SK-N-SH treated with all-trans-retinoic acid at 6 μM for 48 hours (cell line): ENCODE results near the gene KLHL17.
"Not testable (repeated sequence)": the region's sequence is repeated elsewhere in the genome, so short reads cannot be mapped to it uniquely, and the experiment has no call there.

Source experiments
- ATAC-seq: fragments of 200-7000 bp; cut with Tn5 transposase; 3 replicates; pipeline ENCODE4 v1.9.1; 2020; ENCODE audit warnings: mild to moderate bottlenecking, moderate library complexity
- BACH2 ChIP-seq: fragments of 250-450 bp; sonication (Bioruptor Pico); IDR thresholded peaks from 2 replicates; pipeline ENCODE4 v1.9.0; 2021; ENCODE audit warnings: mild to moderate bottlenecking, borderline replicate concordance
- CREB5 ChIP-seq: fragments of 250-450 bp; sonication (Bioruptor Pico); IDR thresholded peaks from 2 replicates; pipeline ENCODE4 v1.5.1; 2020; ENCODE audit warnings: low read depth, mild to moderate bottlenecking, moderate library complexity
- CSDC2 ChIP-seq: fragments of 250-450 bp; sonication (Bioruptor Pico); IDR thresholded peaks from 2 replicates; pipeline ENCODE4 v1.5.0; 2020; ENCODE audit warnings: mild to moderate bottlenecking, moderate library complexity
- CSRNP3 ChIP-seq: fragments of 250-450 bp; sonication (Bioruptor Pico); IDR thresholded peaks from 2 replicates; pipeline ENCODE4 v1.5.1; 2021; ENCODE audit warnings: mild to moderate bottlenecking, moderate library complexity
- ESRRG ChIP-seq: fragments of 250-450 bp; sonication (Bioruptor Pico); IDR thresholded peaks from 2 replicates; pipeline ENCODE4 v1.6.1; 2021; ENCODE audit warnings: mild to moderate bottlenecking
- GLIS3 ChIP-seq: fragments of 250-450 bp; sonication (Bioruptor Pico); IDR thresholded peaks from 2 replicates; pipeline ENCODE4 v1.5.0; 2020; ENCODE audit warnings: mild to moderate bottlenecking, moderate library complexity
- ISL1 ChIP-seq: fragments of 250-450 bp; sonication (Bioruptor Pico); IDR thresholded peaks from 2 replicates; pipeline ENCODE4 v2.1.2; 2022; ENCODE audit warnings: mild to moderate bottlenecking, moderate library complexity
- OSR1 ChIP-seq: fragments of 250-450 bp; sonication (Bioruptor Pico); IDR thresholded peaks from 2 replicates; pipeline ENCODE4 v1.8.0; 2022; ENCODE audit warnings: moderate library complexity, mild to moderate bottlenecking, inconsistent platforms
- POU6F1 ChIP-seq: fragments of 250-450 bp; sonication (Bioruptor Pico); IDR thresholded peaks from 2 replicates; pipeline ENCODE4 v1.8.0; 2021; ENCODE audit warnings: low read depth, mild to moderate bottlenecking, moderate library complexity, borderline replicate concordance
- PPARA ChIP-seq: fragments of 250-450 bp; sonication (Bioruptor Pico); IDR thresholded peaks from 2 replicates; pipeline ENCODE4 v1.5.0; 2020; ENCODE audit warnings: mild to moderate bottlenecking, borderline replicate concordance
- RARB ChIP-seq: fragments of 250-450 bp; sonication (Bioruptor Pico); IDR thresholded peaks from 2 replicates; pipeline ENCODE4 v1.8.0; 2021; ENCODE audit warnings: mild to moderate bottlenecking, moderate library complexity
- SNAI2 ChIP-seq: fragments of 250-450 bp; sonication (Bioruptor Pico); IDR thresholded peaks from 2 replicates; pipeline ENCODE4 v1.5.0; 2020; ENCODE audit warnings: mild to moderate bottlenecking, moderate library complexity
- TCF4 ChIP-seq: fragments of 250-450 bp; sonication (Bioruptor Pico); IDR thresholded peaks from 2 replicates; pipeline ENCODE4 v1.8.0; 2021; ENCODE audit warnings: mild to moderate bottlenecking, moderate library complexity, borderline replicate concordance
- TOX ChIP-seq: fragments of 250-450 bp; sonication (Bioruptor Pico); IDR thresholded peaks from 2 replicates; pipeline ENCODE4 v1.8.0; 2021; ENCODE audit warnings: mild to moderate bottlenecking, moderate library complexity, borderline replicate concordance
- TSHZ2 ChIP-seq: fragments of 250-450 bp; sonication (Bioruptor Pico); IDR thresholded peaks from 2 replicates; pipeline ENCODE4 v1.5.0; 2020; ENCODE audit warnings: mild to moderate bottlenecking, moderate library complexity
- ZC3H10 ChIP-seq: fragments of 250-450 bp; sonication (Bioruptor Pico); IDR thresholded peaks from 2 replicates; pipeline ENCODE4 v1.5.1; 2021; ENCODE audit warnings: mild to moderate bottlenecking, moderate library complexity
- ZFP3 ChIP-seq: fragments of 250-450 bp; sonication (Bioruptor Pico); IDR thresholded peaks from 2 replicates; pipeline ENCODE4 v1.5.0; 2020; ENCODE audit warnings: mild to moderate bottlenecking, moderate library complexity
- ZFP30 ChIP-seq: fragments of 450-650 bp; formaldehyde crosslinking; IDR thresholded peaks from 2 replicates; pipeline ENCODE4 v1.5.0; 2022; ENCODE audit warnings: mild to moderate bottlenecking, moderate library complexity
- ZNF565 ChIP-seq: fragments of 450-650 bp; formaldehyde crosslinking; conservative IDR thresholded peaks from 2 replicates; pipeline ENCODE4 v1.5.0; 2020; ENCODE audit warnings: low read depth, mild to moderate bottlenecking, moderate library complexity
- ZNF70 ChIP-seq: fragments of 450-650 bp; formaldehyde crosslinking; IDR thresholded peaks from 2 replicates; pipeline ENCODE4 v1.5.0; 2020; ENCODE audit warnings: mild to moderate bottlenecking, moderate library complexity
- ZNF8 ChIP-seq: fragments of 450-650 bp; formaldehyde crosslinking; IDR thresholded peaks from 2 replicates; pipeline ENCODE4 v1.5.0; 2020; ENCODE audit warnings: mild to moderate bottlenecking, moderate library complexity

Gene KLHL17

GRCh38 chr1:985126-985525 is 24.7 kb downstream of the KLHL17 start:
- TF ChIP-seq RARB (CRISPR knock-in tag) (no peak), ZNF565 (CRISPR knock-in tag) (no peak), ZNF8 (no peak), POU6F1 (no peak), TOX (CRISPR knock-in tag) (no peak)
- no peak for ATAC-seq

- not testable (repeated sequence) for ATAC-seq
Observed at GRCh38 chr1:988061-988460, 27.7 kb downstream of the KLHL17 start.

- not testable (repeated sequence) for ATAC-seq
Observed at GRCh38 chr1:991275-991674, 30.9 kb downstream of the KLHL17 start.

- no peak for TF ChIP-seq CSRNP3 (CRISPR knock-in tag)
- no peak for TF ChIP-seq ZC3H10 (CRISPR knock-in tag)
- TF ChIP-seq ZNF70 (CRISPR knock-in tag), result no peak
- TF ChIP-seq OSR1 (CRISPR knock-in tag), result no peak
- no peak for TF ChIP-seq SNAI2 (CRISPR knock-in tag)
- TF ChIP-seq ZNF8, result no peak
- no peak for TF ChIP-seq CSDC2
- ATAC-seq, result no peak
Observed at GRCh38 chr1:991895-992294, 31.5 kb downstream of the KLHL17 start.

- TF ChIP-seq ZC3H10 (CRISPR knock-in tag) (no peak), SNAI2 (CRISPR knock-in tag) (no peak), CSDC2 (no peak), ZNF8 (no peak), ZNF70 (CRISPR knock-in tag) (no peak), OSR1 (CRISPR knock-in tag) (no peak), TOX (CRISPR knock-in tag) (no peak), ESRRG (CRISPR knock-in tag) (no peak), PPARA (CRISPR knock-in tag) (no peak), ISL1 (CRISPR knock-in tag) (no peak), BACH2 (CRISPR knock-in tag) (no peak), POU6F1 (no peak), ZNF565 (CRISPR knock-in tag) (no peak), ZFP30 (CRISPR knock-in tag) (no peak), RARB (CRISPR knock-in tag) (no peak), GLIS3 (CRISPR knock-in tag) (no peak), ZFP3 (no peak), TCF4 (CRISPR knock-in tag) (no peak), CREB5 (CRISPR knock-in tag) (no peak), TSHZ2 (CRISPR knock-in tag) (no peak)
- no peak for ATAC-seq
Observed at GRCh38 chr1:992362-992761, 32.0 kb downstream of the KLHL17 start.
